GM12878 (cell line): ENCODE measurements around the gene GPC3. TPM values are rescaled to one million over a fixed set of nuclear protein-coding genes. Genes with fewer than 3 reads are reported as not detected.

Experiments
- ATAC-seq: fragments of 200-7000 bp; cut with Tn5 transposase; 3 replicates; pipeline ENCODE4 v1.9.1; 2020; ENCODE audit warnings: mild to moderate bottlenecking, moderate library complexity
- BruUV-seq: library from RNA; stranded (reverse); fragments of 400-500 nt; replicated peaks from 2 replicates; lab custom pipeline; 2021; lab: Mats Ljungman, UMichigan
- CTCF ChIA-PET: fragments of 300-600 bp; sonication (Branson Sonifier 250); formaldehyde crosslinking; extraction: SDS; loops from one replicate; lab custom pipeline; 2021; ENCODE audit warnings: inconsistent platforms; lab: Yijun Ruan, JAX
- POLR2A ChIA-PET: fragments of 350-600 bp; formaldehyde crosslinking; extraction: SDS; loops from one replicate; lab custom pipeline; 2021; ENCODE audit warnings: inconsistent platforms; lab: Charles Lee
- RAD21 ChIA-PET: fragments of 300-600 bp; sonication (Branson Sonifier 250); formaldehyde crosslinking; loops from one replicate; lab custom pipeline; 2023; ENCODE audit warnings: antibody characterized with exemption; ENCODE audit not compliant: unreplicated experiment; lab: Charles Lee
- SMC1A ChIA-PET: fragments of 300-600 bp; sonication (Branson Sonifier 250); formaldehyde crosslinking; loops from one replicate; lab custom pipeline; 2023; ENCODE audit not compliant: unreplicated experiment, uncharacterized antibody; lab: Charles Lee
- DNase-seq: peaks from one replicate; pipeline ENCODE4 v3.0.0-alpha.2; 2011; ENCODE audit warnings: low read depth, low spot score
- FAIRE-seq: peaks from 3 replicates; lab custom pipeline; 2011; peaks lifted over from hg19 to GRCh38; lab: Jason Lieb, UNC
- H2AFZ ChIP-seq: 2 replicates; pipeline ENCODE4 v1.6.0; 2011; ENCODE audit warnings: low read depth, low read length, control low read depth; ENCODE audit not compliant: control insufficient read depth
- H3K27ac ChIP-seq: 2 replicates; pipeline ENCODE4 v1.5.1; 2011; ENCODE audit warnings: control low read depth; ENCODE audit not compliant: control insufficient read depth, insufficient read depth
- H3K27me3 ChIP-seq, 2 experiments: replicated peaks in 1 of 2; 2 replicates each; pipeline versions ENCODE4 v1.6.0 to v1.6.1; 2011; ENCODE audit warnings: low read length in 1 of 2; ENCODE audit not compliant: control insufficient read depth in 2 of 2, insufficient read depth in 2 of 2
- H3K36me3 ChIP-seq, 2 experiments: 2 replicates each; pipeline ENCODE4 v1.5.1; 2011; ENCODE audit warnings: low read length in 1 of 2; ENCODE audit not compliant: control insufficient read depth in 2 of 2, insufficient read depth in 2 of 2
- H3K4me1 ChIP-seq: 2 replicates; pipeline ENCODE4 v1.6.1; 2011; ENCODE audit warnings: mild to moderate bottlenecking, low read length, moderate library complexity, mixed read lengths; ENCODE audit not compliant: control insufficient read depth, insufficient read depth
- H3K4me2 ChIP-seq: 2 replicates; pipeline ENCODE4 v1.6.0; 2011; ENCODE audit warnings: control low read depth; ENCODE audit not compliant: control insufficient read depth, insufficient read depth
- H3K4me3 ChIP-seq: fragments of 200-600 bp; sonication (generic); 2 replicates; pipeline ENCODE4 v1.5.1; 2016
- H3K79me2 ChIP-seq: 2 replicates; pipeline ENCODE4 v1.6.0; 2011; ENCODE audit warnings: low read length; ENCODE audit not compliant: control insufficient read depth, insufficient read depth
- H3K9ac ChIP-seq: 2 replicates; pipeline ENCODE4 v1.8.0; 2011; ENCODE audit warnings: low read length, control low read depth, mixed read lengths; ENCODE audit not compliant: control insufficient read depth, insufficient read depth
- H3K9me3 ChIP-seq: replicated peaks from 3 replicates; pipeline ENCODE4 v1.5.1; 2011; ENCODE audit warnings: mild to moderate bottlenecking, low read length; ENCODE audit not compliant: control insufficient read depth, insufficient read depth
- H4K20me1 ChIP-seq: 2 replicates; pipeline ENCODE4 v1.6.0; 2011; ENCODE audit not compliant: control insufficient read depth, insufficient read depth
- ATF2 ChIP-seq: IDR thresholded peaks from 2 replicates; pipeline ENCODE4 v1.6.1; 2012; ENCODE audit warnings: low read length, inconsistent platforms
- CBX5 ChIP-seq: sonication (generic); IDR thresholded peaks from 2 replicates; pipeline ENCODE4 v1.6.1; 2016; ENCODE audit warnings: low read depth, moderate library complexity, mild to moderate bottlenecking, inconsistent platforms
- GABPA ChIP-seq: IDR thresholded peaks from 2 replicates; pipeline ENCODE4 v1.6.1; 2014; ENCODE audit warnings: antibody characterized with exemption, low read depth, mild to moderate bottlenecking, inconsistent platforms
- KAT2A ChIP-seq: conservative IDR thresholded peaks from 2 replicates; pipeline ENCODE4 v1.6.1; 2011; ENCODE audit warnings: low read depth, low read length; ENCODE audit not compliant: control insufficient read depth
- NFXL1 ChIP-seq: fragments of 450-650 bp; IDR thresholded peaks from 2 replicates; pipeline ENCODE4 v1.6.1; 2017; ENCODE audit warnings: antibody characterized with exemption, mild to moderate bottlenecking, borderline replicate concordance
- PML ChIP-seq: IDR thresholded peaks from 2 replicates; pipeline ENCODE4 v1.6.1; 2012; ENCODE audit warnings: low read length, inconsistent platforms
- RB1 ChIP-seq: fragments of 450-650 bp; formaldehyde crosslinking; IDR thresholded peaks from 2 replicates; pipeline ENCODE4 v1.6.1; 2017; ENCODE audit warnings: mild to moderate bottlenecking, borderline replicate concordance
- RBBP5 ChIP-seq: fragments of 200-600 bp; sonication (generic); conservative IDR thresholded peaks from 2 replicates; pipeline ENCODE4 v1.6.1; 2016
- SMC3 ChIP-seq: IDR thresholded peaks from 2 replicates; pipeline ENCODE4 v1.6.1; 2011; ENCODE audit warnings: low read length, improper control_type of control experiment, borderline replicate concordance
- TCF7 ChIP-seq: IDR thresholded peaks from 2 replicates; pipeline ENCODE4 v1.6.1; 2014; ENCODE audit warnings: antibody characterized with exemption, borderline replicate concordance
- YBX1 ChIP-seq: fragments of 450-650 bp; IDR thresholded peaks from 2 replicates; pipeline ENCODE4 v1.6.1; 2016; ENCODE audit warnings: antibody characterized with exemption
- WGBS: methylation state at CpG from one replicate; pipeline ENCODE4 v1.1.6; 2016; ENCODE audit warnings: low lambda C conversion rate; ENCODE audit not compliant: insufficient replicate concordance, insufficient coverage; ENCODE audit errors: missing lambda C conversion rate; 5-methylcytosine and 5-hydroxymethylcytosine counted together
- in situ Hi-C: fragments of 300-500 bp; cut with MboI; formaldehyde crosslinking; loops from 9 replicates; pipeline ENCODE4 v1.14.3; 2018; ENCODE audit warnings: mixed read lengths
- intact Hi-C: fragments of 100-400 bp; cut with micrococcal nuclease; formaldehyde crosslinking; loops from one replicate; pipeline ENCODE4 v1.14.2; 2022; ENCODE audit not compliant: unreplicated experiment
- polyA plus RNA-seq, 11 experiments: library from polyadenylated mRNA; depleted of rRNA in 4 of 11; unstranded in 6 of 11; stranded (reverse) in 5 of 11; fragments of >200 nt; fragmentation: Nextera tagmentation in 4 of 11; fragmentation: Illumina TruSeq in 1 of 11; extraction: Ambion mirVana in 4 of 11; extraction: Trizol in 1 of 11; gene quantifications; 1 replicate in 1 of 11; 2 replicates in 10 of 11; pipeline versions ENCODE4 v1.2.1 to v1.2.3, GENCODE V29; 2011 to 2016; ENCODE audit warnings: inconsistent platforms in 2 of 11, missing spikeins in 2 of 11, low read depth in 1 of 11
- total RNA-seq, 4 experiments: library from RNA; depleted of rRNA in 3 of 4; stranded (reverse); fragments of >200 nt in 3 of 4; fragmentation: Illumina TruSeq in 1 of 4; extraction: Trizol in 1 of 4; gene quantifications; 2 replicates each; pipeline versions ENCODE4 v1.2.1 to v1.2.3, GENCODE V29; 2013 to 2021

GPC3 gene
- total and polyA plus RNA-seq, 10 of the 15 experiments (the other 5 are each of a cell fraction or from before 2014, with no cell fraction given) = 0.09 to 0.82 TPM; not detected in 8

GRCh38 chrX:133789829-133790228, 195.6 kb downstream of the GPC3 start (continued):
- TF ChIP-seq NFXL1 (no peak), PML (no peak), CBX5 (no peak), RBBP5 (no peak), SMC3 (no peak), KAT2A (no peak)

- ChIA-PET SMC1A (no interaction called here), CTCF (interaction anchor here (1.4 kb wide), 1 partner anchor 134 kb away, joined by 4 read pairs; no protein-coding TSS in a partner anchor), RAD21 (no interaction called here), POLR2A (no interaction called here)
- Histone ChIP-seq H3K36me3 (no peaks in the 10 kb centered on the region), H3K9me3 (no peaks in the 10 kb centered on the region; the same call in 2 of the 3 replicates), H3K4me3 (no peak overlapping the region), H3K27ac (no peak overlapping the region), H3K9ac (no peak overlapping the region), H3K4me2 (no peak overlapping the region), H3K27me3 (no peaks in the 10 kb centered on the region), H2AFZ (no peak overlapping the region), H3K4me1 (no peaks in the 10 kb centered on the region), H3K79me2 (no peaks in the 10 kb centered on the region), H4K20me1 (no peaks in the 10 kb centered on the region)
- no peak for FAIRE-seq
- in situ Hi-C loops (no loop called here), intact Hi-C loops (no loop called here)
- DNase-seq = no peak
- no peak for TF ChIP-seq YBX1
- TF ChIP-seq ATF2 = no peak
- no peak for TF ChIP-seq GABPA
- TF ChIP-seq TCF7 = no peak
- no peak for TF ChIP-seq RB1
- ATAC-seq = no peak
- 72% methylated on average over 6 of the region's 8 CpGs for WGBS
- no TSS peak for BruUV-seq
These were observed 199.0 kb downstream of the GPC3 start for GRCh38 chrX:133786382-133786781.
